Endothelial cell of umbilical vein (primary cell): ENCODE data around the gene GSG1L.

Source experiments
- CTCF ChIP-seq, 2 donors: IDR thresholded peaks; 1 replicate in 1 of 2; 2 replicates in 1 of 2; pipeline ENCODE4 v1.5.1; 2011; ENCODE audit warnings: low read length in 2 of 2, mild to moderate bottlenecking in 2 of 2, moderate library complexity in 2 of 2, control low read depth in 1 of 2, inconsistent platforms in 1 of 2, low read depth in 1 of 2; ENCODE audit not compliant: insufficient read depth in 1 of 2; ENCODE audit errors: extremely low read depth in 1 of 2
- EZH2 ChIP-seq: IDR thresholded peaks from 2 replicates; pipeline ENCODE4 v1.6.1; 2012; ENCODE audit warnings: borderline replicate concordance, low read depth, mild to moderate bottlenecking, moderate library complexity, low read length, inconsistent platforms; ENCODE audit not compliant: severe bottlenecking
- FOS ChIP-seq: IDR thresholded peaks from 2 replicates; pipeline ENCODE4 v1.6.1; 2011; ENCODE audit warnings: mild to moderate bottlenecking, low read length, moderate library complexity, borderline replicate concordance; ENCODE audit not compliant: insufficient read depth
- JUN ChIP-seq: IDR thresholded peaks from 2 replicates; pipeline ENCODE4 v1.6.1; 2011; ENCODE audit warnings: borderline replicate concordance, low read depth; ENCODE audit not compliant: insufficient read length, insufficient read depth
- POLR2A ChIP-seq: IDR thresholded peaks from 2 replicates; pipeline ENCODE4 v1.6.1; 2012; ENCODE audit warnings: low read depth, mild to moderate bottlenecking, control low read depth, low read length
- POLR2AphosphoS5 ChIP-seq: IDR thresholded peaks from 2 replicates; pipeline ENCODE4 v1.6.1; 2012; ENCODE audit warnings: low read depth, mild to moderate bottlenecking, control low read depth, low read length, moderate library complexity; ENCODE audit not compliant: insufficient read depth
- TF ChIP-seq, protein P1 (sequence below): IDR thresholded peaks from 2 replicates; pipeline ENCODE4 v1.6.1; 2011; ENCODE audit not compliant: insufficient read depth, insufficient read length

DNA sequence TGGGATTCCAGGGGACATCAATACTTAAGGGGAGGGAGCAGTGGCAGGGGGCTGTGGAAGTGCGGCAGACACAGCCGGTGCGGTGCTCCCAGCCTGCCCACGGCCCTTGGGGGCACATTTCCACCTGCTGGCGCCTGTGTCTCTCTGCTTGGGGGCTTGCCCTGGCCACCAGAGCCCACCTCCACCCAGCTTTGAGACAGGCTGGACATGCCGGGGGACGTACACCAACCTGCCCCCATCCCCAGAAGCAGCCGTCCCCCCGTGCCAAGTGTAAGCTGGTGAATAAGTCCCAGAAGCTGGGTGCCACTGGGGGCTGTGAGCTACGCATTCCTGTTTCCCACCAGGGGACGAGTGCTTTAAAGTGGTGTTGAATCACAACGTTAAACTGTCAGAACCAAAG, 172.6 kb downstream of the GSG1L start:
- no peak for TF ChIP-seq POLR2A
- no peak for TF ChIP-seq CTCF (IDR thresholded peaks at IDR 0.05; ENCODE audit: extremely low read depth in 1 of 2, insufficient read depth in 1 of 2, low read depth in 1 of 2, low read length in 2 of 2)
- TF ChIP-seq FOS: no peak
- no peak for TF ChIP-seq JUN
- TF ChIP-seq POLR2AphosphoS5: no peak
- TF ChIP-seq, protein P1, sequence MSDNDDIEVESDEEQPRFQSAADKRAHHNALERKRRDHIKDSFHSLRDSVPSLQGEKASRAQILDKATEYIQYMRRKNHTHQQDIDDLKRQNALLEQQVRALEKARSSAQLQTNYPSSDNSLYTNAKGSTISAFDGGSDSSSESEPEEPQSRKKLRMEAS: no peak
- TF ChIP-seq EZH2: no peak
